ENCODE results near the gene OR51E2.
"Not testable (repeated sequence)": the region's sequence is repeated elsewhere in the genome, so short reads cannot be mapped to it uniquely, and the experiment has no call there.

The OR51E2 gene

GRCh38 chr11:4697585-4697984, at the start of gene OR51E2:
TSS of gene OR51E2 (minus strand) at chr11:4697853. CDS start at chr11:4682711, 15,142 bp downstream.
- no peak for DNase-seq

- no peak for DNase-seq
Measured at GRCh38 chr11:4740735-4741134, 43.1 kb upstream of the OR51E2 start.

GRCh38 chr11:4727171-4727570, 29.5 kb upstream of the OR51E2 start:
- DNase-seq: no peak

- DNase-seq: not testable (repeated sequence)
Measured at GRCh38 chr11:4722616-4723534, 25.2 kb upstream of the OR51E2 start.

- no peak for DNase-seq
Measured at GRCh38 chr11:4714300-4714699, 16.6 kb upstream of the OR51E2 start.

GRCh38 chr11:4713241-4713640, 15.6 kb upstream of the OR51E2 start:
- no peak for DNase-seq

- DNase-seq: no peak
Measured at GRCh38 chr11:4704790-4705334, 7.2 kb upstream of the OR51E2 start.

GRCh38 chr11:4704054-4704789, 6.6 kb upstream of the OR51E2 start, which contains the start of gene MMP26:
TSS of gene MMP26 (plus strand) at chr11:4704784.
- no peak for DNase-seq

GRCh38 chr11:4700436-4700820, 2.8 kb upstream of the OR51E2 start:
- no peak for DNase-seq

GRCh38 chr11:4699697-4700435, 2.2 kb upstream of the OR51E2 start:
- DNase-seq: no peak

- no peak for DNase-seq
Measured at GRCh38 chr11:4695442-4695841, 2.2 kb downstream of the OR51E2 start.

GRCh38 chr11:4684631-4685285, 12.9 kb downstream of the OR51E2 start:
- no peak for DNase-seq

GRCh38 chr11:4682623-4683419, 14.8 kb downstream of the OR51E2 start:
- DNase-seq: no peak

GRCh38 chr11:4680341-4680740, 17.3 kb downstream of the OR51E2 start:
- DNase-seq: no peak

- no peak for DNase-seq
Measured at GRCh38 chr11:4677948-4678347, 19.7 kb downstream of the OR51E2 start.

GRCh38 chr11:4673781-4674180, 23.9 kb downstream of the OR51E2 start:
- no peak for DNase-seq

GRCh38 chr11:4672470-4672869, 25.2 kb downstream of the OR51E2 start:
- no peak for DNase-seq

GRCh38 chr11:4671741-4672140, 25.9 kb downstream of the OR51E2 start:
- DNase-seq: no peak

GRCh38 chr11:4665424-4665823, 32.2 kb downstream of the OR51E2 start:
- no peak for DNase-seq

- DNase-seq: no peak
Measured at GRCh38 chr11:4664786-4665185, 32.9 kb downstream of the OR51E2 start.

GRCh38 chr11:4664183-4664582, 33.5 kb downstream of the OR51E2 start:
- DNase-seq: no peak

GRCh38 chr11:4662876-4663275, 34.8 kb downstream of the OR51E2 start:
- DNase-seq: no peak
